Endodermal cell (in vitro differentiated cells): ENCODE results near the gene RPAP2. TPM values are rescaled to one million over a fixed set of nuclear protein-coding genes. Genes with fewer than 3 reads are reported as not detected.
"Not testable (repeated sequence)": the region's sequence is repeated elsewhere in the genome, so short reads cannot be mapped to it uniquely, and the experiment has no call there.

Source experiments
- DNase-seq: peaks from one replicate; pipeline ENCODE4 v3.0.0-alpha.2; 2017
- H3K27ac ChIP-seq: 2 replicates; pipeline ENCODE4 v1.5.1; 2013; ENCODE audit warnings: mild to moderate bottlenecking, low read depth, low read length, moderate library complexity
- H3K27me3 ChIP-seq: 2 replicates; pipeline ENCODE4 v1.6.1; 2013; ENCODE audit warnings: mild to moderate bottlenecking, low read length, moderate library complexity; ENCODE audit not compliant: insufficient read depth, control insufficient read depth, poor library complexity, severe bottlenecking
- H3K36me3 ChIP-seq: 2 replicates; pipeline ENCODE4 v1.7.0; 2013; ENCODE audit warnings: mild to moderate bottlenecking, low read length, moderate library complexity; ENCODE audit not compliant: control insufficient read depth, insufficient read depth
- H3K4me1 ChIP-seq: one replicate; pipeline ENCODE4 v1.7.0; 2013; ENCODE audit warnings: low read length; ENCODE audit not compliant: control insufficient read depth, insufficient read depth
- H3K4me3 ChIP-seq: 2 replicates; pipeline ENCODE4 v1.5.1; 2013; ENCODE audit warnings: mild to moderate bottlenecking, low read length, moderate library complexity
- H3K9ac ChIP-seq: 2 replicates; pipeline ENCODE4 v1.6.1; 2013; ENCODE audit warnings: mild to moderate bottlenecking, low read length, moderate library complexity; ENCODE audit not compliant: poor library complexity, severe bottlenecking; ENCODE audit errors: extremely low read depth
- H3K9me3 ChIP-seq: 2 replicates; pipeline ENCODE4 v1.6.1; 2013; ENCODE audit warnings: mild to moderate bottlenecking, low read length, moderate library complexity; ENCODE audit not compliant: control insufficient read depth
- H3K27ac Mint-ChIP-seq: 2 replicates; pipeline ENCODE4 v1.8.0; 2020; ENCODE audit warnings: mixed read lengths
- H3K27me3 Mint-ChIP-seq: 2 replicates; pipeline ENCODE4 v1.8.0; 2021; ENCODE audit warnings: mild to moderate bottlenecking, mixed read lengths; ENCODE audit not compliant: insufficient read depth
- H3K36me3 Mint-ChIP-seq: 2 replicates; pipeline ENCODE4 v1.8.0; 2020; ENCODE audit warnings: low read depth, mixed read lengths
- H3K4me1 Mint-ChIP-seq: 2 replicates; pipeline ENCODE4 v1.8.0; 2020; ENCODE audit warnings: mixed read lengths
- H3K4me3 Mint-ChIP-seq: 2 replicates; pipeline ENCODE4 v1.8.0; 2020; ENCODE audit warnings: mild to moderate bottlenecking, moderate library complexity, mixed read lengths
- H3K9me3 Mint-ChIP-seq: 2 replicates; pipeline ENCODE4 v1.8.0; 2020; ENCODE audit warnings: mild to moderate bottlenecking, mixed read lengths
- WGBS, 2 experiments: methylation state at CpG; one replicate each; pipeline versions ENCODE4 v1.1.5 to v1.1.7; 2013; ENCODE audit warnings: missing lambda C conversion rate in 2 of 2, mixed read lengths in 1 of 2; ENCODE audit not compliant: insufficient coverage in 1 of 2, insufficient read length in 1 of 2; 5-methylcytosine and 5-hydroxymethylcytosine counted together
- total RNA-seq, 2 donors: library from RNA; stranded (reverse); fragmentation: NEBNext Ultra II Directional in 1 of 2; extraction: Animal tissue kit (Norgen Biotek cat#: 25700) in 1 of 2; gene quantifications; 2 replicates in 1 of 2; 3 replicates in 1 of 2; pipeline ENCODE4 v1.2.1, GENCODE V29; 2021
- TF ChIP-seq, protein P1 (sequence below): fragments of 200-600 bp; sonication (generic); conservative IDR thresholded peaks from 2 replicates; pipeline ENCODE4 v1.5.0; 2021; ENCODE audit warnings: antibody characterized with exemption, mild to moderate bottlenecking

The RPAP2 gene
- total RNA-seq, 2 donors from 2014 or later = 38.6 to 43.7 TPM

- Histone ChIP-seq H3K27ac (no peak overlapping the region), H3K27me3 (no peaks in the 10 kb centered on the region), H3K9ac (no peak overlapping the region), H3K36me3 (no peaks in the 10 kb centered on the region), H3K9me3 (no peaks in the 10 kb centered on the region), H3K4me3 (no peak overlapping the region), H3K4me1 (no peaks in the 10 kb centered on the region)
- WGBS, 2 experiments = 44 to 54% methylated on average over 2 of the region's 2 CpGs
- Mint-ChIP-seq H3K36me3 (no peaks in the 10 kb centered on the region), H3K27ac (no peak overlapping the region), H3K4me3 (no peak overlapping the region), H3K27me3 (peaks cover 4% of the 10 kb centered on the region), H3K9me3 (no peaks in the 10 kb centered on the region), H3K4me1 (peaks cover 6% of the 10 kb centered on the region)
- no peak for DNase-seq
- TF ChIP-seq, protein P1, sequence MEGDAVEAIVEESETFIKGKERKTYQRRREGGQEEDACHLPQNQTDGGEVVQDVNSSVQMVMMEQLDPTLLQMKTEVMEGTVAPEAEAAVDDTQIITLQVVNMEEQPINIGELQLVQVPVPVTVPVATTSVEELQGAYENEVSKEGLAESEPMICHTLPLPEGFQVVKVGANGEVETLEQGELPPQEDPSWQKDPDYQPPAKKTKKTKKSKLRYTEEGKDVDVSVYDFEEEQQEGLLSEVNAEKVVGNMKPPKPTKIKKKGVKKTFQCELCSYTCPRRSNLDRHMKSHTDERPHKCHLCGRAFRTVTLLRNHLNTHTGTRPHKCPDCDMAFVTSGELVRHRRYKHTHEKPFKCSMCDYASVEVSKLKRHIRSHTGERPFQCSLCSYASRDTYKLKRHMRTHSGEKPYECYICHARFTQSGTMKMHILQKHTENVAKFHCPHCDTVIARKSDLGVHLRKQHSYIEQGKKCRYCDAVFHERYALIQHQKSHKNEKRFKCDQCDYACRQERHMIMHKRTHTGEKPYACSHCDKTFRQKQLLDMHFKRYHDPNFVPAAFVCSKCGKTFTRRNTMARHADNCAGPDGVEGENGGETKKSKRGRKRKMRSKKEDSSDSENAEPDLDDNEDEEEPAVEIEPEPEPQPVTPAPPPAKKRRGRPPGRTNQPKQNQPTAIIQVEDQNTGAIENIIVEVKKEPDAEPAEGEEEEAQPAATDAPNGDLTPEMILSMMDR = no peak
Measured at GRCh38 chr1:92425617-92426016, 126.8 kb downstream of the RPAP2 start.

DNA sequence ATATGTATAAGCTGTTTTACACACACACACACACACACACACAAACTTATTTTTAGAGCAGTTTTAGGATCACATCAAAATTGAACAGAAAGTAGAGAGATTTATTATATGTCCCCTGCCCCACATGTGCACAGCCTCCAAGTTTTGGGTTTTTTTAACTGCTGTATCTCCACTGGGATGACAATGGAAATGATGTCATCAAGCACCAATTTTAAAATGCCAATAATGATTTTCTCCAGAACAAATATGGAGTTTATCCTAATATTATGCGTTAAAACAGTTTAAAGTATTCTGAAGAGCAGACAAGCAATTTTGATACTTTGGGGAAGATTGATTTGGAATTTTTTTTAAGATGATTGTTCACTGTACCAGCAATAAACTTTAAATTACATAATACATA is 131.2 kb downstream of the RPAP2 start:
- no peak overlapping the region for H3K4me3 Mint-ChIP-seq
- H3K9me3 Mint-ChIP-seq = peaks cover 11% of the 10 kb centered on the region

GRCh38 chr1:92434572-92434971 is 135.7 kb downstream of the RPAP2 start:
- H3K4me3 Mint-ChIP-seq, H3K27ac ChIP-seq, H3K27ac Mint-ChIP-seq, H3K36me3 ChIP-seq, H3K9me3 ChIP-seq, H3K27me3 ChIP-seq, DNase-seq, H3K9ac ChIP-seq, H3K36me3 Mint-ChIP-seq, H3K4me1 ChIP-seq, H3K4me3 ChIP-seq, H3K4me1 Mint-ChIP-seq: not testable (repeated sequence)
- Mint-ChIP-seq H3K27me3 (peaks cover 14% of the 10 kb centered on the region), H3K9me3 (peaks cover 34% of the 10 kb centered on the region)
- 80% methylated on average over 1 of the region's 1 CpG; no CpG with 5 or more reads in 1 of the 2 experiments for WGBS, 2 experiments

More for the DNA sequence above, 131.2 kb downstream of the RPAP2 start:
- H3K9ac ChIP-seq = no peak overlapping the region
- DNase-seq = no peak
- H3K36me3 ChIP-seq = no peaks in the 10 kb centered on the region
- TF ChIP-seq, protein P1 = no peak
- no peaks in the 10 kb centered on the region for H3K4me1 ChIP-seq
- H3K9me3 ChIP-seq = no peaks in the 10 kb centered on the region
- no peaks in the 10 kb centered on the region for H3K27me3 ChIP-seq
- Mint-ChIP-seq H3K36me3 (no peaks in the 10 kb centered on the region), H3K4me1 (peaks cover 3% of the 10 kb centered on the region), H3K27me3 (peaks cover 13% of the 10 kb centered on the region), H3K27ac (no peak overlapping the region)
- no peak overlapping the region for H3K27ac ChIP-seq
- WGBS, 2 experiments = 100% methylated on average over 1 of the region's 1 CpG
- H3K4me3 ChIP-seq = no peak overlapping the region

GRCh38 chr1:92439291-92439690 is 140.4 kb downstream of the RPAP2 start:
- Histone ChIP-seq H3K4me3 (no peak overlapping the region), H3K27me3 (no peaks in the 10 kb centered on the region), H3K27ac (no peak overlapping the region), H3K9ac (no peak overlapping the region), H3K36me3 (no peaks in the 10 kb centered on the region), H3K4me1 (no peaks in the 10 kb centered on the region), H3K9me3 (peaks cover 4% of the 10 kb centered on the region)
- H3K27ac Mint-ChIP-seq = no peak overlapping the region
- peaks cover 5% of the 10 kb centered on the region for H3K4me1 Mint-ChIP-seq
- no peaks in the 10 kb centered on the region for H3K36me3 Mint-ChIP-seq
- WGBS, 2 experiments = 89% methylated on average over 1 of the region's 1 CpG; no CpG with 5 or more reads in 1 of the 2 experiments
- H3K9me3 Mint-ChIP-seq = peaks cover 28% of the 10 kb centered on the region
- H3K27me3 Mint-ChIP-seq = peaks cover 7% of the 10 kb centered on the region
- no peak for DNase-seq
- TF ChIP-seq, protein P1 = no peak
- no peak overlapping the region for H3K4me3 Mint-ChIP-seq
